NCI-H187 (cell line): Measurements from ENCODE around the gene ETV5.
A peak's percentile ranks its signal among the peaks of the same experiment; 100 is the strongest.

ENCODE experiments used
- DNase-seq, 2 experiments: peaks; one replicate each; lab custom pipeline; 2025; lab: John Stamatoyannopoulos, UW

Gene ETV5

DNA sequence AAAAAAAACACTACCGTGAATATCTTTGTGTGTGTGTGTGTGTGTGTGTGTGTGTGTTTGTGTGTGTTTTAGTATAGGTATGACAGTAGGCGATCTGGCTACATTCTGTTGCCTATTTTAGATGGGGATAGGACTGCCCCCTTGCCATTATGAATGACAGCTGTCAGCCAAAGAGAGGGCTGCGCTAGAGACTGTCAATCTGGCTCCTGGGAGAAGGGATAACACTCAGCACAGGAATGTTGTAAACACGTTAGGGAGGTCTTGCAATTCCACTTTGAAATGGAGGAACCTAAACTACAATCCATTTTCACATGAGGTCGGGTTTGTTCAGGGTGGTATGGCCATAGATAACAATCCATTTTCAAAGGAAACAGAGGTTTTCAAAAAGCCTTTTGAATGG lies 14.1 kb upstream of the ETV5 start:
- DNase-seq = no peak

DNA sequence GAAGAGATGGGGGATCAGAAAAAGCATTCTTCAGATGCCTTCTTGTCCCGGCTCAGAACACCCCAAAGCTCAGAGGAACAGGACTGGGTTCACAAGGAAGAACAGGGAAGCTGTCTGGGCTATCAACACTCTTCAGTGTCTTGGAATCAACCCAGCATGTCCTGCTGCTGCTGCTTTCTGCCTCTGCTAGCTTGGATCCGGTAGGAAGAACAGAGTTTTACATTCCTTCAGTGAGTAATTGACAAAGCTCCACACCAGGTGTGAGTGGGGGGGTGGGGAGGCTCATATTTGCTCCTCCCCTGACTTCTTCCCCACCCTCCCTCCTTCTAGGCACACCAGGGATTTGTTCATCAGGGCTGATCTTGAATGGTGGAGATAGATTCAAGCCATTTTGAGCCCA lies 13.1 kb upstream of the ETV5 start:
- no peak for DNase-seq

DNA sequence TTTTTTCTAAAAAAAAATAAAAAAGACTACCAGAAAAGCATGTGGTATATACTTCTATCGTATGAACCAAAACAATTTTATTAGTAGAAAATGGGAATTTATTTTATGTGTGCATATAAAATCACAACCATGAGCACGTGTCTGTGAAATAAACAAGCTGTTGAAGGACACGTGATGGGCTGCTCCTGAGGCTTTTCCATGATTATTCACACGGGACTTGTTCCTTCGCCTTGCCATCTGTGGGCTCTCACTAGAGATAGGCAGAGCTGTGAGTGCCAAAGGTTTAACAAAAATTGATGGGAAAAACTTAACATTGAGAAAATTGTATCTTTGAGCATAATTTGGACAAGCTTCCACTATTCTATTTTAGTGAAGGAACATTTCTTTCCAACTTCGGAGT lies 12.4 kb upstream of the ETV5 start:
- no peak for DNase-seq

DNA sequence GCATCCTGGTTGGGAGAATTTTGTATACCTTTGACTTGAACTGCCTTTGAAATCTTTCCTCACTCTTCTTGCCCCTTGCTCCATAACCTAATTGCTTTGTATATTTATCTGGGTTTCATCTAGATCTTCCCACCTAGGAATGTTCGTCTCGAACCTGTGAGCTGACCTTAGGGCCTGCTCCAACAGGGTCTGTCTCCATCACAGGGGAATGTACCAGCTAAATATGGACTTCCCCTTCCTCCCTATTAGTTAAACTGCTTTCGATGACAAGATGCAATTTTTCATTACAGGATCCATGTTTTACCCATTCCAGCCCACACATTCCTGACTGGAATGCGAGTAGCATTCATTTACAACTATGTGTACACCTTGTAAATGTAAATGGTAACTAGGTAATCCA lies 10.6 kb upstream of the ETV5 start:
- DNase-seq = no peak

DNA sequence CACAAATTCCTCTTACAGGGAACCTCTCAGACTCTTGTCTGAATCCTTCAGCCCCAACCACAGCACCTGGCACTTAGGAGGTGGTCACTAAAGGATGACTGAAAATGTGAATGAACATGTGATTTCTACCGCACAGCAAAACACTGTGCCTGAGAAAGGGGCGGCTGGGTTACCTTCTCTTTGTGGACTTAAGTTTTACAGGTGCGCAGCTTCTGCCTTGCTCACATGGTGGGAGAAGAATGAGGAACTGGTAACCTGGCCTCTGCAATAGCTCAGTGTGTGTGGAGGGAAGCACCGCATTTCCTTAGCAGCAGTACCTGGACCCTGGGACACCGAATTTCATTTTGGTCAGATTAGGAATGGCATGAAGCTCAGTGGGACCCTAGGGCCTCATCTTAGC lies 9.8 kb upstream of the ETV5 start:
- DNase-seq = no peak

DNA sequence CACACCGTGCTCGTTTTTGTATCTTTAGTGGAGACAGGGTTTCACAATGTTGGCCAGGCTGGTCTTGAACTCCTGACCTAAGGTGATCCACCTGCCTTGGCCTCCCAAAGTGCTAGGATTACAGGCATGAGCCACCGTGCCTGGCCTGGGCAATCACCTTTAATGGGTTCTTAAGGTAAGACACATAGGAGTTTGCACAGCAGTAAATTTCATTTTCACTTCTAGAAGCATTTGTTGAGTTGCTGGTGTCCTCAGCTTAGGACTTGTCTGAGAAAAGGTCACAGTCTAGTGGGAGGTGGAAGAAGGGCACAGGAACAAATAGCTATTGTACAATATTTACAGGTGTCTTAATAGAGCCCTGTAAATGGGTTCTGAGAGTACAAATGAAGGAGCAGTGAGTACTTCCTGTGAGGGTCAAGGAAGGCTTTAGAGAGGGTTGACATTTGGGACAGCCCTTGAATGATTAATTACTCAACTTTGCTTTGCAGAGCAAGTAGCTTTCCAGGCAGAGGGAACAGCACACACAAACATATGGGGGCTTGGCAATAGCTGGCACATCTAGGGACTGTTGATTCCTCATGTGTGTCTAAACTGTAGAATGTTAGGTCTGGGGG lies 8.7 kb upstream of the ETV5 start:
- DNase-seq = no peak

DNA sequence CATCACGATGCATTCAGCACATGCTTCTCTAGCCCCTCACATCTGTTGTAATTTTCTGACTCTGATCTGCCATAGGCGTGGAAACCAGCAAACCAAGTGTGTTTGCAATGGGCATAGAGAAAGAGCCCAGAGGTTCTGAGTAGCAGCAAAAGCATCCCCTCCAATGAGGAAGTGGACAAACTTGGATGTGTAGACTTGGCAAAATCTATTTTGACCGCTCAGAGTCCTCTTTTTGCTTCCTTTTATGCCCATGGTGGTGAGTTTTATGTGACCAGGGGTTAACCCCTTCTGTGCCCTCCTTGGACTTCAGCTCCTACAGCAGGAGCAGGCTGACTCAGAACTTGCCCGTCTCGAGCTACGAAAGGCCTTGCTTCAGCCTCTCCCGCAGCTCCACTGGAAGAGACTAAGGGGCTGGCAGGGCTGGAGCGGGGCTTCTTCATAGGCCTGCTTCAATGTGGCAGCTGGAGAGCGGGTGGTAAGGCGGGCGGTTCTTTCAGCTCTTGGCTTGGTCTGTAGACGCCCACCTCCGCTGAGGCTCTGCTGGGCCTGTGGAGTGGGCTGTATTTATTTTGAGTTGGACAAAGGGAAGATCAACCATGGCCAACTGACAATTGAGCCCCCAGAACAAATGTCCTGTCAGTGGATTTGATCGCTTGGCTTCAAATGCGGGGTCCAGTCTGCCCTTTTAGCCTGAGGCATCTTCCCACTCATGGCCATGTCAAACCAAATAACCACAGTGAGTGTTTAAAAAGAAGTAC lies 6.5 kb upstream of the ETV5 start:
- DNase-seq = no peak

DNA sequence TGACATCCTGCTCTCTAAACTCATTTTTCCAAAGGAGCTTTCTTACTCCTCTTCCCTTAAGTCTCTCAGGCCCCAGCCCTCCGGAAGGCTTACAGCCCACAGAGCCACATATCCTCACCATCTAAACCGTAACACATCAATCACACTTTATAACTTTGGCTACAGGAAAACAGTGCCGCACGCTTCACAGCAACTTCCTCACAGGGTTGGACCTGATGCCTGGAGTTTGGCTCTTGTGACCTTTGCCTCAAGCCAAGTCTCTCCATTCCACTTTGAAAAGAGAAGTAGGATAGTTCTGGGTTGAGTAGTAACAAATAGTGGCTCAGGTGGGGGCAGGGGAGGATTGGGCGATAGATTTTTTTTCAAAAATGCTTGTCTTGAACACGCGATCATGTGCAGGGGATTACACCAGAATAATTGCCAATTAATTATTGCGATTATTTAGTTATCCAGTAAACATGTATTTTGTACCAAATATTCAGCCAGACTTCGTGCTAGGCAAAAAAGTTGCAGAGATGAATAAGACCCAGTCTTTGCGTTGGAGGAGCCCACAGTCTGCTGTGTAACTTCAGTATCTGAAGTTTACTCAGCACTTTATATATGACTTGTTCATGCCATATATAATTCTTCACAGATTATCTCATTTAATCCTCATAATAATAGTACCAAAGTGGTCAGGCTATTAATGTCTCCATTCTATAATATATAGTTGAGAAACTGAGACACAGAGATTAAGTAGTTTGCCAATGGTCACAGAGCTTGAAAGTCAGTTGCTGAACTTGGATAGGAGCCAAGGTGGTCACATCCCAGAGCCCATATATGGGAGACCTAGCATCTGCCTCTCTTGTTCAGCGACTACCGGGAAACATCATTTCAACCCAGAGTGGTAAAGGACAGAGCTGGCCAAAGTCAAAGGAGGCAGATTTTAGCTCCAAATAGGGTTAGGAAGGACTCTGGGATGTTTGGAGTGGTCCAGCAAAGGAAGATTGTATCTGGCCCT lies 2.4 kb upstream of the ETV5 start:
- no peak for DNase-seq

DNA sequence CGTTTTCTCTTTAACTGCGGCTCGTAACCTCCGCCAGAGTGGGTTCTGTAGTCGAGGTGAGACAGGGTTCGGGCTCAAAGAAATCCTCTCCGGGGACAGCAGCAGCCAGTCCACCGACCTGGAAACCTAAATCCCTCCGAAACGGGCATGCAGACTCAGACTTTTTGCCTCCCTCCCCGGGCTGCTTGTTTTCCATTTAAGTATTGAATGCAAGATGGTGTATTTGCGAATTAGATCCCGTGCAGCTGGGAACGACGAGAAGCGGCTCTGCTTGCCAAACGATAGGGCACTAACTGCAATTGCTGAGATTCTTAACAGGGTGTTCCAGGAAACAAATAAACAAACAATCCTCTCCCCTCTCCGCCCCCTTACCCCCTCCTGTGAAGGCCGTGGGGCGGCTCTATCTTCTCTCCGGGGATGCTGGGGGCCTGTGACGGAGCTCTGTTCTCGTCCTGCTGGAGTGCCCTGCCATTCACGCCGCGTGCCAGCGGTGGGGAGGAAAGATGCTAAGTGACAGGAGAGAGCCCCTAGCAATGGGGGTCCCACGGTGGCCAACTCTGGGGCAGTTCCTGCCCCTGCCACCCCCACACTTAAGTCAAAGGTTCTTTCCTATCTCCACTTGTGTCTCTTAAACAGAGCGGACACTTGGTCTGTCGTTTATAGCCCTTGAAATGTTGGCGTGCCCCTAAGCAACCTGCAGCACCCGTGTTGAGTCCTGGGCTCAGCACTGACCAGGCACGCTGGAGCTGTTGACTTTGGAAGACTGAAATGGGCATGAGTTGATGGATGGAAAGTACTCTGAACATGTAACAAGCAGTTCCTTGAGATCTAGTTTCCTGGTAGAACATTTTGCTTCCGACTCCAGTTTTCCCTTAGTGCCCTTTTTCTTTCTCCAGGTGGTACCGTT lies 1.3 kb upstream of the ETV5 start:
- no peak for DNase-seq

DNA sequence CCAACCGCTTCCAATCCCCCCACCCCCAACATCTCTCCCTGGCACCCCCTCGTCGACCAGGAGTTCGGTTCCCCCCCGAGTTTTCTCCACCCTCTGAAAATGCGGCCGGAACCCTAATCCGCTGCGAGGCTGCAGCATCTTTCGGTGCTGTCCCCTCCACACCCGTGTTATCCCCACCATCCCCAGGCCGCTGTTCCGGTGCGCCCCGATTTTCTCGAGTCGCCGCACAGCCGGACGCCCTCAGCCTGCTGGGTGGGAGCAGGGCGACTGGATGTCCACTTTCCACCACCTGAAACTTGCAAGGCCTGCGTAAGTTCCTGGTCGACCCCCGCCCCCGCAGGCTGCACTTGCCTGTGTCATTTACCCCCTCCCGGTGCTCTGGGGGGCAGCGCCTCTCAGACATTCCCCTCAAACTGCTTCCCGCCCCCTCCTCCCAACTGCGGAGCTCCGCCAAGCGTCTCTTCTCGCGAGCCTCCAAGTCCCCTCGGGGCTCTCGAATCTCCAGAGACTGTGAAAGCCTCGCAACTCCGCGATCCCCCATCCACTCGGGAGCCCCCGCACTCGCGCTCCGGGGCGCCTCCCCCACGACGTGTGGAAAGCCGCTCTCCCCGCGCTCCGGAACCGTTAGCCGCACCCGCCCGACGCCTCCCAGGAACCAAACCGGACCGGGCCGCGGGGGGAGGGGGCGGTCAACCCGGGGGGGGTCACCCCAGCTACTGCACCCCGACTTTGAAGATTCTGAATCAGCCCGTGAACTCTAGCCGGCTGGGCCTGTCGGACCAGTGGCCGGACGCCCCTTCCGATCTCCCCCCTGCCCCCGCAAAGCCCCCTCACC lies 566 bp downstream of the ETV5 start:
- DNase-seq = no peak

DNA sequence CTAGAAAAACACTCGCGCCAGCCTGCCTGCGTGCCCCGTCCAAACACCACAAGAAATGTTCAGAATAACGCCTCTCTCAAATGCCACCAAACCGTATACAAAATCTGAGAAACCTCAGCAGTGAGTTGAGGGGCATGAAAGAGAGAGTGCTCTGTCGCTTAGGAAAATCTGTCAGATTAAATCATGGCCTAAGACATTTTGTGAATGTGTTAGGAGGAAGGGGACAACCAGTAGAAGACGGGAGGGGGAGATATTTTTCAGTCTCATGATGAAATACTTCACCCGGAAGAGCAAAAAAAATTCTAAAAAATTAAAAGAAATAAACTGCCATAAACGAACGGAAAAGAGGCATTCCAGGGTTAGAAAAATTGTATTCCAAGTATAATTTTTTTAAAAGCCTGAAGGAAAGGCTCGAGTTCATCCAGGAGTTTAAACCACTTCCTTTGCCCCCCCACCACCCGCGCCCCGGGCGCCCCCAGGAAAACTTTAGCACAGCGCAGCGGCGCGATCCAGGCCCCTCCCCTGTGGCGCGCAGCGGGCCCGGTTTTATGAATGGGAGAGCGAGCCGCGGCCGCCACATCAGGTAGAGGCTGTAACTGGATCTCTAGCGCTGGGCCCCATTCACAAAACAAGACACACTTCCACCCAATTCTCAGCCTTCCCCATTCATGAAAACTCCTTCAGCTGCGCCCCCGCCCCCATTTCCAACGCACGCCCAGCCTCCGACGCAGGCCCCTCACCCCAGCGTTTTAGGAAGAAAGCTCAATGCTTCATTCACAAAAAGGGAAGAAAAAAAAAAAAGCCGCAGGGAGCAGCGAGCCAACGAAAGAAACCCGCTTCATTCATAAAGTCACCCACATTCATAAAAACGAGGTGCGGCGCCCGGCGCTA lies 1.4 kb downstream of the ETV5 start:
- DNase-seq = peak; percentile 14 to 72

DNA sequence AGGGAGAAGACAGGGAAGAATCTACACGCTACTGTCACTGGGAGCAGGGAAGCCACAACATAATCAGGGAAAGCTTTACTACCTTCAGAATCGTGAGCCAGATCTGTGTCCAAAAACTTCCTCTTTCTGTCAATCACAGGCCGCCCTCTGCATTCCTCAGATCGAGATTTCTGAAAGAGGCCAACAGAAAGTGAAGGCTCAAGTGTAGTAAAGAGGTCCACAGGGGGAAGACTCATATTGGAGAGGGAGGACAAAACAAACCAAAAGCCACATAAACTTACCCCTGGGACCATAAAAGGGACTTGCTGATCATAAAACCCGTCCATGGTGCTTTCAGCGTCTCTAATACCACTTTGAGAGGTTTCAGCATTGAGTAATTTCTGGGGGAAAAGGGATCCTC lies 3.3 kb downstream of the ETV5 start:
- DNase-seq = no peak

DNA sequence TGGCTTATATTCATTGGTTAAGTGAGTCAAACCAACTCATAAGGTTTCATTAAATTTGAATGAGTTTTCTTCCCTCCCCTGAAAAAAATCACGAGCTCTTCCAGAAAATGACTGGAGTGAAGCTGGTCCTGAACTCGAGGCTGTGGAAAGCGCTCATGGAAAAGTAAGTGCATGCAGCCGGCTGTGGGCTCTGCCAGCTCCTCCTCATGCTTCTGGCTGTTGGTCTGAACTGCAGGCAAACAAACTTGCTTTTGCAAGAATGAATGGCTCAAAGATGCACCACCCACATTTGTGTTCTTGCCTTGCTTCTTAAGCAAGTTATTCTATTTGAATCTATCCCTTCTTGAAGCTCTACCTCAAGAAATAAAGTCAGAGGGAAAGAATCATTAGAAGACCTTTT lies 6.2 kb downstream of the ETV5 start:
- DNase-seq = no peak

DNA sequence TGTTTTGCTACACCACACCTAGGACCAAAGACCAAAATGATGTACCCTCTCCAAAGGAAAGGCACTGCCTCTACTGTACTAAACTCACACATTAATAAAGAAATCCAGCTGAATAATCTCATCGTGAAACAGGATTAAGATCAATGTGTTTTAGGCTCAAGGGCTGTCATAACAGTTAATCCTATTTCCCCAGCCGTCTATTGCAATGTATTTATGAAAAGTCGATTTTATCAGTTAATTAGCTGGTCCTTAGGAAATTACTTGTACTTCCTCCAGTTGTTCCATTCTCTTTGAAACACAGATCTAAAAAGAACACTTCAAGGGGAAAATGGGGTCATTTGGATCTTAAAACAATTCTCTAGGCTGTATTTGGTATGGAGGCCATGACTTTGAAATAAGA lies 8.5 kb downstream of the ETV5 start:
- DNase-seq = no peak

DNA sequence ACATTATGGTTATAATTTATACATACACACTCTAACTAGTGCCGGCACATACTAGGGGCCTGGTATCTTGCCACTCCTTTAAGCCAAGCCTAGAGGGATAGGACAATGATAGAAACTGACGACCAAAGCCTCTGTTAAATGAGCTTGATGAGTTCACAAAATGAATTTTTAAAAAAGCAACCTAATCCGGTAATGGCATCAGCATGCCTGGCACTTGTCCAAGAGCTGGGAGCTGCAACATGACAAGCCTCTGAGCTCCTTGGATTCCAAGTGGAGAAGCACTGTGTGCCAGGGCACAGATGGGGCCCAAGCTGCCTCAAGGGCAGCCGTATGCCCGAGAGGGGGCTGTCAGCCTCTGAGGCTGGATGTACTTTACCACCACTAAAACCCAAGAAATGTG lies 9.7 kb downstream of the ETV5 start:
- no peak for DNase-seq

DNA sequence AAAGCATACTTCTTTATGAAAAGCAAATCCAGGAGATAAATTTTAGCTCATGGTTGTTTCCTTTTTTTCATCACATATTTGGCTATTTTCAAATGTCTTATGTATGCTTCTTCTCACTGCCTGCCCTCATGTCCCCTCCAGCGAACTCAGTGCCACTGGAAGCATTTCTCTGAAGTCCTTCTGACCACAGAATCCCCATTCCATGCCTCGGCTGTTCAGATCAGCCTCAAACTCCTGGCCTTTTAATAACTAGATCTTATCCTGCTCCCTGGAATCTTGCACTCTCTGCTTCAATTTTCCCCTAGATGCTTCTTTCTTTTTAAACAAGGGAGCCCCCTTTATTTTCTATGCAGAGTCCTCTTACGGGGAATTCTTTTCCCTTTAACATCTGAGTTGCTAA lies 10.1 kb downstream of the ETV5 start:
- no peak for DNase-seq

DNA sequence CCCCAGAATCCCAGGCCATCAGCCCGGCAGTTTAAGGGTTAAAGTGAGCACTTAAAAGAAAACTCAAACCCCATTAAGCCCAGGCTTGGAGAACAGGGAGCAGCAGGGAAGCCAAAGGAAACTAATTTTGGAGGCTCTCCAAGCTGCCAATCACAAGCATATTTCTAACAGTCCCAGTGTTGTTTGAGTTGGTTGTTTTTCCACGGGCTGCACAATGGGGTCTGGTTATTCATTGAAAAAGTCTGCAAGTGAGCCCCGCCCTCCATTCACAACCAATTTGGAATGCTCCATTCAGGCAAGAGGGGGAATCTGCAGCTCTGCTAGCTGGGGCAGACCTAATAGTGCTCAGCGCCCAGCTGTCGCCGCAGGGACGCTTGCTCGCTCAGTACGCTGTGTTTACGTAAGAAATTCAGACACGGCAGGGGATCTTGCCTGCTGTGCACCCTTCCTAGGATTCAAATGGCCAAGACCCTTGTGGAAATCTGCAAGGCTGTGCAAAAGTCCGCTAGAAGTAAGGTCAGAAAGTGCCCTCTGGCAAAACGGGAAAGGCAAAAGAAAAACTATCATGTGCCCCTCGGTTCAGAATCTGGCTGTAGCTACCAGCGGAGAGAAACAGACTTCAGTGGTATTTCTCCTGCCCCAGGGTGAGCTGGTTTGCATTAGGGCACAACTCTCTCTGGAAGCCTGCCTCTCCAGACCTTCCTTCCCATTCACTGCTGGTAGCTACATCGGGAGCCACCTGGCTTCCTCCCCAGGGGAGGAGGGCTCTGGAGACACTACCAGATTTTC lies 11.0 kb downstream of the ETV5 start:
- DNase-seq = peak; percentile 63 to 75

DNA sequence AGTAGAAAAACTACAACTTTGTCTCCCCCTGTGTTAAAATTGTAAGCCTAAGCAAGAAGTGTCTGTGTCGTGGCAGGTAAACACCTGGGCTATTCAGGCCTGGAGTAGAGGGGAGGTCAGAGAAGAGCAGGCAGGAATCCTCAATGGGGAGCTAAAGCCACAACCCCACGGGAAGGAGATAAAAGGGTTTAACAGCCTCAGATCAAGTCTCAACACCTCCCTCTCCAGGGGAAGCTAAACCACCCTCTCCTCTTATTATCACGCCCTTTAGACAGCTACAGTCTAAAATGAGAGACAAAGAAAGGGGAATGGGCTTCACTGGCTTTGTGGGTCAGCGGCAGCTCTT lies 11.6 kb downstream of the ETV5 start:
- DNase-seq = no peak

DNA sequence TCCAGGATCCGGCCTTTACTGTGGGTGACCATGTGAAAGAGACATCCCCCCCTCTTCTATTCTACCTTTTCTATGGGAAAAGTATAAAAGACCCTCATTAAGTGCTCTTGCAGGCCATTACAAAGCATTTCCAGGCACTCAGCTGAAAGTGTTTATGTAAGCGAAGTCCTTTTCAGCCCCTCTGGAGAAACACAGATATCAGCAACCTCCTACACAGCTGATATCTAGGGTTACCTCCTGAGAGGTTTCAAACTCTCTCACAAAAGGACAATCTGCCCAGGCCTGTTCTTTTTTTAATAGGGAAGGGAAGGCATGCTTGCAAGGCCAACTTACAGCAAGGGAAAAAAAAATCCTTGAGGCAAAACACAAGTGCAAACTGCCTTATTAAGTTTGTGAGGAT lies 12.6 kb downstream of the ETV5 start:
- no peak for DNase-seq
